Measurements from ENCODE around the gene ATOH7.
"Not testable (repeated sequence)": the region's sequence is repeated elsewhere in the genome, so short reads cannot be mapped to it uniquely, and the experiment has no call there.

The ATOH7 gene

GRCh38 chr10:68251625-68252495 lies 19.9 kb upstream of the ATOH7 start:
- no peak overlapping the region for H3K27ac ChIP-seq
- H3K27me3 ChIP-seq (replicated peaks), result no peaks in the 10 kb centered on the region
- TF ChIP-seq CTCF (IDR thresholded peaks at IDR 0.05; ENCODE audit: low read depth, low read length, missing control alignments), result no peak
- DNase-seq, result no peak
- H3K4me3 ChIP-seq (ENCODE audit: low read depth, low read length), result no peak overlapping the region
- no peaks in the 10 kb centered on the region for H3K36me3 ChIP-seq (replicated peaks)
- in situ Hi-C loops (cut with HindIII; ENCODE audit: low pct_ligation_motif_present, low sequenced_read_pairs), result no loop called here

GRCh38 chr10:68251151-68251550 lies 19.2 kb upstream of the ATOH7 start:
- in situ Hi-C loops (cut with HindIII; ENCODE audit: low pct_ligation_motif_present, low sequenced_read_pairs), result no loop called here

GRCh38 chr10:68249297-68249696 lies 17.4 kb upstream of the ATOH7 start:
- no peak for DNase-seq
- in situ Hi-C loops (cut with HindIII; ENCODE audit: low pct_ligation_motif_present, low sequenced_read_pairs), result no loop called here
- no peaks in the 10 kb centered on the region for H3K27me3 ChIP-seq (replicated peaks)

More at GRCh38 chr10:68251151-68251550, 19.2 kb upstream of the ATOH7 start:
- TF ChIP-seq CTCF (IDR thresholded peaks at IDR 0.05; ENCODE audit: low read depth, low read length, missing control alignments), result no peak
- Histone ChIP-seq H3K36me3 (replicated peaks) (no peaks in the 10 kb centered on the region), H3K4me3 (ENCODE audit: low read depth, low read length) (no peak overlapping the region), H3K27me3 (replicated peaks) (no peaks in the 10 kb centered on the region), H3K27ac (no peak overlapping the region)
- DNase-seq, result no peak

GRCh38 chr10:68247931-68248330 lies 16.0 kb upstream of the ATOH7 start:
- Histone ChIP-seq H3K4me3 (ENCODE audit: low read depth, low read length) (no peak overlapping the region), H3K36me3 (replicated peaks) (no peaks in the 10 kb centered on the region), H3K27ac (no peak overlapping the region), H3K27me3 (replicated peaks) (no peaks in the 10 kb centered on the region)
- in situ Hi-C loops (cut with HindIII; ENCODE audit: low pct_ligation_motif_present, low sequenced_read_pairs), result no loop called here
- DNase-seq, result no peak
- no peak for TF ChIP-seq CTCF (IDR thresholded peaks at IDR 0.05; ENCODE audit: low read depth, low read length, missing control alignments)

More at GRCh38 chr10:68249297-68249696, 17.4 kb upstream of the ATOH7 start:
- Histone ChIP-seq H3K36me3 (replicated peaks) (no peaks in the 10 kb centered on the region), H3K4me3 (ENCODE audit: low read depth, low read length) (no peak overlapping the region), H3K27ac (no peak overlapping the region)
- TF ChIP-seq CTCF (IDR thresholded peaks at IDR 0.05; ENCODE audit: low read depth, low read length, missing control alignments), result no peak

GRCh38 chr10:68246397-68246796 lies 14.5 kb upstream of the ATOH7 start:
- in situ Hi-C loops (cut with HindIII; ENCODE audit: low pct_ligation_motif_present, low sequenced_read_pairs); H3K4me3 ChIP-seq (ENCODE audit: low read depth, low read length); DNase-seq; H3K27ac ChIP-seq; H3K36me3 ChIP-seq (replicated peaks); H3K27me3 ChIP-seq (replicated peaks): not testable (repeated sequence)

GRCh38 chr10:68242051-68242450 lies 10.1 kb upstream of the ATOH7 start:
- TF ChIP-seq CTCF (IDR thresholded peaks at IDR 0.05; ENCODE audit: low read depth, low read length, missing control alignments), result no peak
- no peaks in the 10 kb centered on the region for H3K27me3 ChIP-seq (replicated peaks)
- H3K27ac ChIP-seq, result no peak overlapping the region
- no peak overlapping the region for H3K4me3 ChIP-seq (ENCODE audit: low read depth, low read length)
- in situ Hi-C loops (cut with HindIII; ENCODE audit: low pct_ligation_motif_present, low sequenced_read_pairs), result no loop called here
- no peak for DNase-seq
- no peaks in the 10 kb centered on the region for H3K36me3 ChIP-seq (replicated peaks)
